MV-4-11 (cell line): ENCODE measurements around the gene GRK5.

Source experiments
- DNase-seq: peaks from one replicate; lab custom pipeline; 2025; lab: John Stamatoyannopoulos, UW

The GRK5 gene

GRCh38 chr10:119444866-119445265, 237.5 kb downstream of the GRK5 start:
- no peak for DNase-seq

GRCh38 chr10:119445311-119445934, 238.1 kb downstream of the GRK5 start:
- DNase-seq, result peak; percentile 48

GRCh38 chr10:119445935-119446317, 238.6 kb downstream of the GRK5 start:
- no peak for DNase-seq

- no peak for DNase-seq
These were observed 239.3 kb downstream of the GRK5 start for GRCh38 chr10:119446441-119447277.

GRCh38 chr10:119447421-119447820, 240.1 kb downstream of the GRK5 start:
- no peak for DNase-seq

GRCh38 chr10:119447823-119448546, 240.6 kb downstream of the GRK5 start:
- DNase-seq, result no peak

GRCh38 chr10:119448628-119449584, 241.5 kb downstream of the GRK5 start:
- DNase-seq, result no peak

- peak; percentile 11 for DNase-seq
These were observed 242.5 kb downstream of the GRK5 start for GRCh38 chr10:119449760-119450461.

- no peak for DNase-seq
These were observed 243.4 kb downstream of the GRK5 start for GRCh38 chr10:119450606-119451299.

GRCh38 chr10:119451300-119451896, 244.0 kb downstream of the GRK5 start:
- DNase-seq, result no peak

- no peak for DNase-seq
These were observed 245.0 kb downstream of the GRK5 start for GRCh38 chr10:119452396-119452795.

GRCh38 chr10:119453313-119453712, 245.9 kb downstream of the GRK5 start:
- DNase-seq, result no peak

- DNase-seq, result no peak
These were observed 246.9 kb downstream of the GRK5 start for GRCh38 chr10:119454316-119454715.

GRCh38 chr10:119454990-119455389, 247.6 kb downstream of the GRK5 start:
- DNase-seq, result no peak

GRCh38 chr10:119455609-119456434, 248.5 kb downstream of the GRK5 start:
- DNase-seq, result no peak

- DNase-seq, result no peak
These were observed 249.1 kb downstream of the GRK5 start for GRCh38 chr10:119456435-119456810.

- no peak for DNase-seq
These were observed 250.8 kb downstream of the GRK5 start for GRCh38 chr10:119457966-119458766.

- no peak for DNase-seq
These were observed 252.4 kb downstream of the GRK5 start for GRCh38 chr10:119459681-119460340.
